ENCODE results near the gene RNPEPL1.

The RNPEPL1 gene

DNA sequence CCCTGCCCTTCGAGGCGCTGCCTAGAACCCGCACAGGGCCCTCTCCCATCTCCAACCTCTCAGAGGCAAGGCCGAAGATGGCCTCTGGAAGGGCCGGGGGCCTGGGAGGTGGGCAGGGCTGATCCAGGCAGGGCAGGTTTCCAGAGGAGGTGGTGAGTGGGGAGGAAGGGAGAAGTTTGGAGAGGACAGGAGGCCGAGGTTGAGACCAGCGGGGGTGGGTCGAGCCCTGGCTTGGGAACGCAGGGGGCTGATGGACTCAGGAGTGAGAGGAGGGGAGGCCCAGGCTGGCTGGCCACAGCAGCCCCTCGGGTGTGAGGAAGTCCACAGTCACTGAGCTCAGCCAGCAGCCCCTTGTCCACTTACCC, 28.8 kb downstream of the RNPEPL1 start:
- Histone ChIP-seq H3K4me3 (replicated peaks; ENCODE audit: low read depth, low read length) (no peak overlapping the region), H3K27me3 (replicated peaks; ENCODE audit: control insufficient read depth, insufficient read depth, low read length) (no peaks in the 10 kb centered on the region), H3K36me3 (ENCODE audit: control insufficient read depth, insufficient read depth, low read length) (peaks cover 38% of the 10 kb centered on the region)
- no peak for DNase-seq (ENCODE audit: extremely low read depth, insufficient read length)
- TF ChIP-seq, protein P1, sequence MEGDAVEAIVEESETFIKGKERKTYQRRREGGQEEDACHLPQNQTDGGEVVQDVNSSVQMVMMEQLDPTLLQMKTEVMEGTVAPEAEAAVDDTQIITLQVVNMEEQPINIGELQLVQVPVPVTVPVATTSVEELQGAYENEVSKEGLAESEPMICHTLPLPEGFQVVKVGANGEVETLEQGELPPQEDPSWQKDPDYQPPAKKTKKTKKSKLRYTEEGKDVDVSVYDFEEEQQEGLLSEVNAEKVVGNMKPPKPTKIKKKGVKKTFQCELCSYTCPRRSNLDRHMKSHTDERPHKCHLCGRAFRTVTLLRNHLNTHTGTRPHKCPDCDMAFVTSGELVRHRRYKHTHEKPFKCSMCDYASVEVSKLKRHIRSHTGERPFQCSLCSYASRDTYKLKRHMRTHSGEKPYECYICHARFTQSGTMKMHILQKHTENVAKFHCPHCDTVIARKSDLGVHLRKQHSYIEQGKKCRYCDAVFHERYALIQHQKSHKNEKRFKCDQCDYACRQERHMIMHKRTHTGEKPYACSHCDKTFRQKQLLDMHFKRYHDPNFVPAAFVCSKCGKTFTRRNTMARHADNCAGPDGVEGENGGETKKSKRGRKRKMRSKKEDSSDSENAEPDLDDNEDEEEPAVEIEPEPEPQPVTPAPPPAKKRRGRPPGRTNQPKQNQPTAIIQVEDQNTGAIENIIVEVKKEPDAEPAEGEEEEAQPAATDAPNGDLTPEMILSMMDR (IDR thresholded peaks at IDR 0.05; ENCODE audit: insufficient read depth, low read length, poor library complexity, severe bottlenecking): no peak

DNA sequence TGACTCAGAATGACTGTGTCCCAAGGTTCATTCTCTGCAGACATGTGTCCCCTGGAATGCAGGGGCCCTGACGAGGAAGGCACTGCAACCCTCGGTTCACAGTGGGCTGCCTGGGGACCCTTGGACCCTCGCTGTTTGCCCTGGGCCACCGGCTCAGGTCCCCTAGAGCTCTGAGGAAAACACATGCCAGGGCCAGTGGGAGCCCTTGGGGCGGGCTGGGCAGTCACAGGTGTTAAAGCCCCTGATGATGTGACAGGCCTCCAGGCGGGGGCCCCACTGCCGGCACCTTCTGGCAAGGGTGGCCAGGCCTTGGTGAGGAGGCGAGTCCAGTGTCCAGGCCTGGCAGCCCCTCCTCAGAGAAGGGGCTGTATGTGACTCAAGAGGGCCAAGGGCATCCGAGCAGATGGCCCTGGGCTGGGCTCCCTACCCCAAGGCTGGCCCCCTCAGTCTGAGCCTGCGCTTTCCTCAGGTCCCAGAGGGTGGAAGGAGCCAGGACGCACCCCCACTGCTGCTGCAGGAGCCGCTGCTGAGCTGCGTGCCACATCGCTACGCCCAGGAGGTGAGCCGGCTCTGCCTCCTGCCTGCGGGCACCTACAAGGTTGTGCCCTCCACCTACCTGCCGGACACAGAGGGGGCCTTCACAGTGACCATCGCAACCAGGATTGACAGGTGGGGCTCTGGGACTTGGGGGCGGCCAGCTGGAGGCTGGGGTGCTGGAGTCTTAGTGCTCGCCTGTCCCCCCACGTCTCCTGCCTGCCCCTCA, 29.3 kb downstream of the RNPEPL1 start:
- H3K36me3 ChIP-seq (ENCODE audit: control insufficient read depth, insufficient read depth, low read length): peaks cover 35% of the 10 kb centered on the region
- H3K27me3 ChIP-seq (replicated peaks; ENCODE audit: control insufficient read depth, insufficient read depth, low read length): no peaks in the 10 kb centered on the region
- H3K4me3 ChIP-seq (replicated peaks; ENCODE audit: low read depth, low read length): no peak overlapping the region
- TF ChIP-seq, protein P1 (IDR thresholded peaks at IDR 0.05; ENCODE audit: insufficient read depth, low read length, poor library complexity, severe bottlenecking): no peak
- DNase-seq (ENCODE audit: extremely low read depth, insufficient read length): no peak

DNA sequence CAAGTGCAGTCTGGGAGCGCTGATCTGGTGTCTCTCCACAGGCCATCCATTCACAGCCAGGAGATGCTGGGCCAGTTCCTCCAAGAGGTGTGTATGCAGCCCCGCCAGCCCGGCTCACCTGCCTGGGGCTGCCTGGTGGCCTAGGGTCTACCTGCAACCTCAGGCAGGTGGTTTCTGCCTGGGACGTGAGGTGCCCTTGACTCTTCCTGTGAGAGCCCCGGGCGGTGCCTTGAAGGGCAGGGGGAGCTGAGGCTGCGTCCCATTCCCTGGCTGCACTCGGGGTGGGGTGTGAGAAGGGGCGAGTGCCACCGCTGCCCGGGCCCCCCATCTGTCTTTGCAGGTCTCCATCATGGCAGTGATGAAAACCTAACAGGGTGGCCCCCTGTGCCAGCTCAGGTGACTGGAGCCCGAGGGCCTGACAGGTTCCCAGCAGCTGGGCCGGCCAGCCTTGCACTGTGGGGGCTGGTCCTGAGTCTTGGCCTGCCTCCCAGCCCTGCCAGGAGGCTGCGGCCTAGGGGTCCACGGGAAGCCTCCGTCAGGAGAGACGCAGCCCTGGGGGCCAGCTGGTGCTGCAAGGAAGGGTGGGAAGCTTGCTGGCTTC, 30.1 kb downstream of the RNPEPL1 start:
- TF ChIP-seq, protein P1 (IDR thresholded peaks at IDR 0.05; ENCODE audit: insufficient read depth, low read length, poor library complexity, severe bottlenecking): no peak
- H3K4me3 ChIP-seq (replicated peaks; ENCODE audit: low read depth, low read length): no peak overlapping the region
- DNase-seq (ENCODE audit: extremely low read depth, insufficient read length): no peak
- no peaks in the 10 kb centered on the region for H3K27me3 ChIP-seq (replicated peaks; ENCODE audit: control insufficient read depth, insufficient read depth, low read length)
- H3K36me3 ChIP-seq (ENCODE audit: control insufficient read depth, insufficient read depth, low read length): peaks cover 30% of the 10 kb centered on the region

DNA sequence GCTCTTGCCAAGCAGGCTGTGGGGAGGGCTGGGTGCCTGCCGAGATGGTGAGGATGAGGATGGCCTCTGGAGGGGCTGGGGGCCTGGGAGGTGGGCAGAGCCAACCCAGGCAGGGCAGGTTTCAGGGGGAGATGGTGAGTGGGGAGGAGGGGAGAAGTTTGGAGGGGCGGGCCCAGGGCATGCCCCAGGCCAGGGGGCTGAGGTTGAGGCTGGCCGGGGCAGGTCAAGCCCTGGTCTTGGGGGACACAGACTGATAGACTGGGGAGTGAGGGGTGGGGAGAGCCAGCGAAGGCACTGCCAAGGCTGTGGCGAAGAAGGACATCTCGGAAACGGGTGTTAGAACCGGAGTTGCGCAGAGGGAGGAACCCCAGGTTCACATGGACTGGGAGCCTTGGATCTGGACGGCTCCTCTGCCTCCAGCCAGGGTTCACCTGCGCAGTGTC, 30.9 kb downstream of the RNPEPL1 start:
- TF ChIP-seq, protein P1 (IDR thresholded peaks at IDR 0.05; ENCODE audit: insufficient read depth, low read length, poor library complexity, severe bottlenecking): no peak
- H3K4me3 ChIP-seq (replicated peaks; ENCODE audit: low read depth, low read length): no peak overlapping the region
- peaks cover 23% of the 10 kb centered on the region for H3K36me3 ChIP-seq (ENCODE audit: control insufficient read depth, insufficient read depth, low read length)
- no peaks in the 10 kb centered on the region for H3K27me3 ChIP-seq (replicated peaks; ENCODE audit: control insufficient read depth, insufficient read depth, low read length)
- DNase-seq (ENCODE audit: extremely low read depth, insufficient read length): no peak

DNA sequence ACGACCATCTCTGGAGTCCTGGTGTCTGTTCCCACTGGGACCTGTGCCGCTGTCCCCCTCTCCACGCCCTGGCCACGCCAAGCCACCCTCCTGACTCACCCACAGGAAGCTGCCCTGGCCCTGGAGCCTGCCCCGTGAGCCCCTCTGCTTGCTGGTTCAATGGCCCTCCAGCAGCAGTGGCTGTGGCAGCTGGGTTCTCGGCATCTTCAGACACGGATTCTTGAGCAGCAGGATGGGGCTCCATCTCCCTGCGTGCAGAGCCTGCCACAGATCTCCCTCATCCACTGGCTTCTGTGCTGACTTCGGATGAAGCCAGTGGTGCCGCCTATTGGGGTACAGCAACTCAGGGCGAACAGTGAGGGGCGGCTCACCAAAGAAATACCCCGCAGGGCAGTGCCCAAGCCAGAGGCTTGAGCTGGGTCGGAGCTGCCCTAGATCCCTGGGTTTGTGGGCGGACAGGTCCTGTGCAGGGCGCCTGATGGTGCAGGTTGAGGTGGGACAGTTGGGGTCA, 32.2 kb downstream of the RNPEPL1 start:
- Histone ChIP-seq H3K27me3 (replicated peaks; ENCODE audit: control insufficient read depth, insufficient read depth, low read length) (no peaks in the 10 kb centered on the region), H3K36me3 (ENCODE audit: control insufficient read depth, insufficient read depth, low read length) (peaks cover 19% of the 10 kb centered on the region), H3K4me3 (replicated peaks; ENCODE audit: low read depth, low read length) (no peak overlapping the region)
- TF ChIP-seq, protein P1 (IDR thresholded peaks at IDR 0.05; ENCODE audit: insufficient read depth, low read length, poor library complexity, severe bottlenecking): no peak
- DNase-seq (ENCODE audit: extremely low read depth, insufficient read length): no peak

Measured in GM06990 (cell line).